ENCODE results near the gene AMDHD2.

AMDHD2 gene

DNA sequence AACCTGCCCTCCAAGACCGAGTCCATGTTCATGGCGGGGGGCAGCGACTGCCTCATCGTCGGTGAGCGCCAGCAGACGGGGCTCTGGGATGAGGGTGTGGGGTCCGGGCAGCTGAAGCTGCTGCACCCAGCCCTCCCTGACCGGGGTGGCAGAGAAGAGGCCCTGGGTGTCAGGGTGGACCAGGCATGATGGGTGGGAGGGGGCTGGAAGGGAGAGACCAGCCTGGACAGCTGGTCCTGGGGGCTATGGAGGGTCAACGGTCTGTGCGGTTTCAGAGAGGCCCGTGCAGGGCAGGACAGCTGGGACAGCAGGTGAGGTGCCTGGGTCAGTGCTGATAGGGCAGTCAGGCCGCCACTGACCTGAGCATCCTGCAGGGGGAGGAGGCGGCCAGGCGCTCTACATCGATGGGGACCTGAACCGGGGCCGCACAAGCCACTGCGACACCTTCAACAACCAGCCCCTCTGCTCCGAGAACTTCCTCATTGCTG, 19.7 kb upstream of the AMDHD2 start:
- DNase-seq (ENCODE audit: low read depth), result no peak

DNA sequence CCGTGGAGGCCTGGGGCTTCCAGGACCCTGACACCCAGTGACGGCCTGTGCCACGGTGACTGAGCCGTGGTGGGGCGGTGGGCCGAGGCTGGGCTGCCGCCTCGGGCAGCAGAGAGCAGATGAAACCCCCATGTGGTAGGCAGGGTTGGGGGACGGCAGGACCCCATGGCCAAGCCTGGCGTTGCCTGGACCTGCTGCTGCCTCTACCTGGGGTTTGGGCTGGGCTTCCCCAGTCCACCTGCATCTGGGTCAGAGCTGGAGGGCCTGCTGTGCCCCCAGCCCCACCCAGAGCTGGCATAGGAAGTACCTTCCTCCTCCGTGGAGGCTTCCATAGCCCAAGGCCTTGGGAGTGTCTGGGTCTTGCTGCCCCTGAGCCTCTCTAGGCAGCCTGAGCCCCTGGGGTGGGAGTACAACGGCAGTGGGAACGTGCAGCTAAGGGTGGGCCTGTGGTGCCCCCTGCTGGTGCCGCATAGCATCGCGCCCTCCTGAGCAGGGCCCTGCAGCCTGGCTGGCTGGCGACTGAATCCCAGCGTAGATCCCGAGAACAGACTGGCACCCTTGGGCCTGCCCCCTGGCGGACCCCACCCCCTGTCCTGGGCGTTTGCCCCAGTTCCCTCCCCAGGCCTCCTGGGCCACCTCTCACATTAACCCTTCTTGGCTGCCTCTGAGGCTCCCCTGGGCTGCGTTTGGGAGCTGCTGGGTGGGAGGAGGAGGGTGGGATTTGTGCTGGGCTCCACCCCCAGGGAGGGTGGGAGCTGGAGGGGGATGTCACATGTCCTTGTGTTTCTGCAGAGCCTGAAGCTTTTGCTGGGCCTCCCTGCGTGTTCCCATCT, 19.0 kb upstream of the AMDHD2 start:
- DNase-seq (ENCODE audit: low read depth), result peak; percentile 87

DNA sequence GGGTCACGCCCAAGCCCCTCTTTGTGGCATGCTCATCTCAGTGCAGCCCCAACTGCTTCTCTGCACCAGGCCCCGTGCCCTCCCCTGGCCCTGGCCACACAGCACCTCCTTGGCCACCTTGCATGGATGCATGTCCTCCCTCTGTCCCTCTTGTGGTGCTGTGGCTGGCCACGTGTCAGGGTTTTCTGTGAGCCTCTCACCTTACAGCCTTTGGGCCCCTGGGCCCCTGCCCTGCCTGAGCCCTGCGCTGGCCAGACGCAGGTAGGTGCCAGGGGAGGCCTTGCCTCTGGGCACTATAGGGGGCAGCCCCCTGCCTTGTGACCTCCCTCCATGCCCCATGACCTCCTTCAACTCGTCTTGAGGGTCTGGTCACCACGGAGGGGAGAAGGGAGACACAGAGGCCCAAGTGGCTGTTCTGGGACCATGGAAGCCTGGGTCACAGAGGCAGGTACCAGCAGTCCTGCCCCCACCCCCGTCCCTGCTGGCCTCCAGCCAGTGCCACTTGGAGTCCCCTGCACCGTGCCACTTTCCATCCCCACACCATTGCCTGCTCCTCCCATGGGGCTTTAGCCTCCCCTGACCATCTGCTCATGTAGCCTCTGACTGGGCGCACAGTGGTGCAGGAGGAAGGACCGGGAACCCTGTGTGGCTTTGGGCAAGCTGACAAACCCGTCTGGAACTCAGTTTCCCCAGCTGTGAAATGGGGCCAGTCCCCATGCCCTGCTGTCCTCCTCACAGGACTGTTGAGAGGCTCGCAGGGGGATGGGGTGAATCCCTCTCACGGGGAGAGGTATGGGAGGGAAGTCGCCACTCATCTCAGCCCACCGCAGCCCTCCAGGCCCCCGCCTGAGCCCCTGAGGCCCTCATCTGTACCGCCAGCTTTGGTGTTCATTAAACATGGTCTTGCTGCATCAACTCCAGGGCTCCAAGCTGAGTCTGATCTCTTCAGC, 17.9 kb upstream of the AMDHD2 start:
- DNase-seq (ENCODE audit: low read depth), result no peak

DNA sequence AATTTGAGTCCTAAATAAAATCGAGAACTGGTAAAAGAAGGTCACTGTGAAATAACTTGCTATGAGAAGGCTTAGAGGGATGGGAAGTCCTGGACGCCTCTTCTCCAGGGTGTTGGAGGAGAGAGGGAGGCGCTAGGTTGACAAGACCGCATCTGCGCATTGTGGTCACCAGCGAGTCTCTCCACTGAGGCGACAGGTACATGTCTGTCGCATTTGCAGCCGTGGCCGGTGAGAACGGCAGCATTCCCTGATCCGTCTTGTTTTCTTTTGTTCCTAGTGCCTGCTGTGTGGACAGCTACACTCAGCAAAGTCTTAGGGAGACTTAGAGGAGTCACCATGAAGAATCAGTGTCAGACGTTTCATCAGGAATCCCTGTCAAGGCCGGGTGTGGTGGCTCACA, 14.5 kb upstream of the AMDHD2 start:
- no peak for DNase-seq (ENCODE audit: low read depth)

DNA sequence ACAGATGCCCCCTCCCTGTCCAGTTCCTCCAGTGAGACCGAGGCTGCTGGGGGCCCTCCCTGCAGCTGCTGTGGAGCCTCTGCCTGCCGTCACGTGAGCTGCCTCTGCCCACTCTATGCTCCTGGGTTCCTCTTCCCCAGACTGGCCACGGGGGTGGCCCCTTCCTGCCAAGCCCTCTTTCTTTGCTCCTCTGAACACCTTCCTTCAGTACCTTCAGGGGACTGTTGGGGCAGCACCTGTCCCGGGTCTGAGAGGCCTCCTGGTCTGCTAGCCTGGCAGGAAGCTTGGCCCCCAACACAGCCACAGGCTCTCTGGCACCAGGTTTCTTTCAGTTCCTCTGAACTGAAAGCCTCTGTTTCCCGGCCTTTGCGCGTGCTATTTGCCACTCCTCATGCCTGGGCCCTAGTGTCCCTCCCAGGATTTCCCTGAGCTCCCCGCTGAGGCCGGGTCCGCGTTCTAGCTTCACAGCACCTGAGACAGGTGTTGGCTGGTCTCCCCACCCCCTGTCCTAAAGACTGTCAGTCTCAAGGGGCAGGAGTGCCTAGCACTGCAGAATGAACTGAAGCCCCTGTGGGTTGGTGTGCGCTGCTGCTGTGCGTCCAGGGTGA, 13.0 kb upstream of the AMDHD2 start:
- no peak for DNase-seq (ENCODE audit: low read depth)

DNA sequence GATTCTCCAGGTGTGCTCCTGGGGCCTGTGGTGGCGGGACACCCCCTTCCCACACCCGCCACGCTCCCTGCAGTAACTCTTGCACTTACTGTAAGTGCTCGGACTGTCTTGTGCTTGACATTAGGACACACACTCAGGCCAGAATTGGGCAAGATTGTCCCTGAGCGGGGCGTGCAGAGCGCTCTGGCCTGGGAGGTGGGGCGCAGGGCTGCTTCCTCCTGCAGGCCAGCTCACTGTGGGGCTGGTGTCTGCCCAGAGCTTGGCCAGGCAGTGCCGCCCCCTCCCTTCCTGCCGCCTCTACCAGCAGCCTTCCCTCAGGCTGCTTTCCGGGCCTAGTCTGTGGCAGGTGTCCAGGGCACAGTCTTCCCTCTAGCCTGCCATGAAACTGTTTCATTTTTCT, 12.5 kb upstream of the AMDHD2 start:
- DNase-seq (ENCODE audit: low read depth), result no peak

DNA sequence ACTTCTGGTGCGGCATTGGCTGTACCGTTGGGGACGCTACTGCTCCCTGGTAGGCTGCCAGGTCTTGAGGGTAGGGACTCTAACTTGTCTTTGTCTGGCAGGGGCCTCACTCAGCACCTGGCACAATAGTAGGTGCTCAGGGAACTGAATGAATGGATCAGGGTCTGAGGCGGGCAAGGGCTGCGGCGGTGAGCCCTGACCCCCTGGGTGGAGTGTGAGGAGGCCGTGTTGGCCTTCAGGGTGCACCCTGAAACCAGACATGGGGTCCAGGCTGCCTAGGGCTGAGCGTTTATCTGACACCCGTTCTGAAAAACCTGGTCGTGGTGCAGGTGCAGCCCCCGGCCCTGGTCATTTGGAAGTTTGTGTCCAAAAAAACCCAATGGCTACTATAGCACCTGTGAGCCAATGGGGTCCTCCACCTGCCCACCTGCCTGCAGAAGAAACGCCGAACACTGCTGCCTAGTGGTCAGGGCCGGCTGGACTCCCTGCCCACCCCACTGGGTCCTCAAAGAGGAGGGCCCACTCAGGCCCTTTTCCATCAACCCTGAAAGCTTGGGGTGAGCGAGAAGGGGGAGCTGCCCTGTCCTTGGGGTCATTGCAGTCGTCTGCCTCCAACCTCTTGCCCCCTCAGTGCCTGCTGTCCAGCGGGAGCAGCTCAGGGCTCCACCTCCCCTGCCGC, 11.3 kb upstream of the AMDHD2 start:
- no peak for DNase-seq (ENCODE audit: low read depth)

DNA sequence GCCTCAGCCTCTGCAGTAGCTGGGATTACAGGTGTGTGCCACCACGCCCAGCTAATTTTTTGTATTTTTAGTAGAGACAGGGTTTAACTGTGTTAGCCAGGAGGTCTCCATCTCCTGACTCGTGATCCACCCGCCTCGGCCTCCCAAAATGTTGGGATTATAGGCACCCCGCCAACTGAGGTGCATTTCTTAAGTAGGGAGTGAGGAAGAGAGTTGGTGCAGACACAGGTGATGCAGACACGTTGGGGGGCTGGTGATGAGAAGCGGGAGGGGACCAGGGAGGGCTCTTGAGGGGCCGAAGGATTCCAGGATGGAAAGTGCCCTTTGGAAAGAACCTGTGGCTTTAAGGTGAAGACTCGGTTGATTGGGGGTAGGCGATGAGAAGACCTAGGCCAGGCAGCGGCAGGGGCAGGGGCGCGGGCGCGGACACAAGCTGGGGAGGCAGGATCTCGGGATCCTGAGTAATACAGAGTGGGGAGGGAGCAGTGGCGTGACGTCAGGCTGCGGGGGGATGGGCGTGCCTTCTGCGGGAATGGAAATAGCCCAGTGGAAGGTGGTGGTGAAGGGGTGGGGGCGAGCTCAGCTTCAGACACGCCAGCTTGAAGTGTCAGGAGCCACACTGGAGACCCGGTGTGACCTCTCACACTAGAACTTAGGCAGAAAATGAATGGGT, 8.9 kb upstream of the AMDHD2 start:
- peak; percentile 72 for DNase-seq (ENCODE audit: low read depth)

DNA sequence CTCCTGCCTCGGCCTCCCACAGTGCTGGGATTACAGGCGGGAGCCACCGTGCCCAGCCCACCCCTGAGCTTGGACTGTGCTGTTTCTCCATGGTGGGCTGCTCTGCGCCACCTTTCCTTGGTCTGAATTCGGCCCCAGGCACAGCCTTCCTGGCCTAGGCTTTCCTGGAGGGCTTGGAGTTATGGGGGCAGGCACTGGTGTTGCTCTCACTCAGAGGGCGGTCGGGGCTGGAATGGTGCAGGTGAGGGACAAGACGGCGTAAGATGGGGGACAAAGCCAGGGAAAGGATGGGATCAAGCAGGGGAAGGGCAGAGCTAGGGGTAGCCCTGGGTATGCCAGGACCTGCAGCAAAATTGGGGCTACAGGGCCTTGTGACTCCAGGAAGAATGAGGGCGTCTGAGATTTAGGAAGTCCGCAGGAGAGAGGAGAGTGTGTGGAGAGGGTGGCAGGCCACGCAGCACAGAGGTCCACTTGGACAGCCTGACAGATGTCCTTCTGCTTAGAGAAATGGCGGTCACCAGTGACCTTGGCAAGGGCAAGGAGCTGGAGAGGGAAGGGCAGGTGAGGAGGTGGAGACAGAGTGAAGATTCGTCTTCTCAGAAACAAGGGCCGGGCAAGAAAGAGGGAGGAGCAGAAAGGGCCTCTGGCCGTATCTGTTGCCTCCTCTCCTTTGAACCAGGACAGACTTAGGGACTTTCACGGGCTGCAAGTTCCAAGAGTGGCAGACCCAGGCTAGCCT, 8.0 kb upstream of the AMDHD2 start:
- no peak for DNase-seq (ENCODE audit: low read depth)

DNA sequence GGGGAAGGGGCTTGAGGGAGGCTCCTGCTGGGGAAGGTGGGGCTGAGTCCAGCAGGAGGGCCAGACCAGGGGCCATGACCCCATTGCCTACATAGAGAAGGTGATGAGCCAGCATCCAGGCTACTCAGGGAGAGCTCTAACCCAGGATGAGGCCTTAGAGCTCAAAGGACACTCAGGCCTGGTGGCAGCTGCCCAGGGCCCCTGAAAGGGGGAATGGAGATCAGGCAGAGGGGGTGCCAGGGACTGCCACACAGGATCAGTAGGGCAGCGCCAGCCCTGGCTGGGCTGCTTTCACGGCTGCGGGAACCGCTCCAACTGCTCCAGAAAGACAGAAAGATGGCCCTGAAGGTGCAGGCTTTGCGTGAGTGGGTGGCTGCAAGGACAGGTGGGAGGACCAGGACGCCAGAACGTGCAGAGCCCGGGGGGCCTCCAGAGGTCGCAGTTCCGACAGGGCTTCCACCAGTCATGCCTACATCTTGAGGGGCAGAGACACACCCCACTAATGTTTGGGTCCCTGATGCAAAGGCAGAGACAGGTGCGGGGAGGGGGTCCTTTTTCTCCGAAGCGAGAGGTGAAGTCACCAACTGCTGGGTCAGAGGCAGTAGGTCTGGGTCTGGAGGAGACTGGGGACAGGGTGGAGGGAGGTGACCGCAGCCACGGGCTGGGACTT, 7.3 kb upstream of the AMDHD2 start:
- no peak for DNase-seq (ENCODE audit: low read depth)

DNA sequence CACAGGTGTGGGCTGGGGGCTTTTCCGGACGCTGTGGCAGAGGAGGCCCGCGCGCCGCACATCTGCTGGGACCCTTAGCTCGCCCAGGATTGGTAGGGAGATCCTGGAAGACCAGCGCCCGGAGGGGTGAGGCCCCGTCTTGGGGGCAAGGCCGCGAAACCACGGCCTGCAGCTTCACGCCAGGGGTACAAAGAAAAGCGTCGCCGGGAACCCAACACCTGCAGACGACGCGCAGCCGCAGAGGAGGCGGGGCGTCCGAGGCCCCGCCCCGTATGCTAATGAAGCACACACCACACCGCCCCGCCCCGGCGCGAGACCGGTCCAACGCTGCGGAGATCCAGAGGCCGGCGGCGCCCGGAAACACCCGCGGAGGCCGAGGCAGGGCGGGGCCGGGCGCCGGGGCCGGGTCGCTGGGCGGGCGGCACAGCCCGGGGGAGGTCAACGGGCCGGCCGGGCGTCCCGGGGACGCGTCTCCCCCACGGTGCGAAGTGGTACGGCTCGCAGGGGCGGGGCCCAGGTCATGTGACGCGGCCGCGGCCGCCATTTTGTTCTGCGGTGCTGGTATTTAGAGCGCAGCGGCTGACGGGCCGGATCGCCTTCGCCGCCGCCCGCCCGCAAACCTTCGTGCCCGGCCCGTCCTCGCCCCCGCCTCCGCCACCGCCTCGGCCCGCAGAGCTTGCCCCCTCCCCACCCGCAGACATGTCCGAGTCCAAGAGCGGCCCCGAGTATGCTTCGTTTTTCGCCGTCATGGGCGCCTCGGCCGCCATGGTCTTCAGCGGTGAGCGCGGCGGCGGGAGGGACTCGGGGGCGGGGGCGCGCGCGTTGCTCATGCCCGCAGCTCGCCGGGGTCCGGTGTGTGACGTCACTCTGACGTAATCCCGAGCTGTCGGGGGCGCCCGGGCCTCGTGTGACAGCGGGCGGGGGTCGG, 6.5 kb upstream of the AMDHD2 start, which contains the start of gene ATP6V0C:
Gene ATP6V0C (plus strand): TSS at position 548 of the 928 bp plus-strand sequence. CDS start 152 bp downstream, at position 700.
- DNase-seq (ENCODE audit: low read depth), result peak; percentile 74

DNA sequence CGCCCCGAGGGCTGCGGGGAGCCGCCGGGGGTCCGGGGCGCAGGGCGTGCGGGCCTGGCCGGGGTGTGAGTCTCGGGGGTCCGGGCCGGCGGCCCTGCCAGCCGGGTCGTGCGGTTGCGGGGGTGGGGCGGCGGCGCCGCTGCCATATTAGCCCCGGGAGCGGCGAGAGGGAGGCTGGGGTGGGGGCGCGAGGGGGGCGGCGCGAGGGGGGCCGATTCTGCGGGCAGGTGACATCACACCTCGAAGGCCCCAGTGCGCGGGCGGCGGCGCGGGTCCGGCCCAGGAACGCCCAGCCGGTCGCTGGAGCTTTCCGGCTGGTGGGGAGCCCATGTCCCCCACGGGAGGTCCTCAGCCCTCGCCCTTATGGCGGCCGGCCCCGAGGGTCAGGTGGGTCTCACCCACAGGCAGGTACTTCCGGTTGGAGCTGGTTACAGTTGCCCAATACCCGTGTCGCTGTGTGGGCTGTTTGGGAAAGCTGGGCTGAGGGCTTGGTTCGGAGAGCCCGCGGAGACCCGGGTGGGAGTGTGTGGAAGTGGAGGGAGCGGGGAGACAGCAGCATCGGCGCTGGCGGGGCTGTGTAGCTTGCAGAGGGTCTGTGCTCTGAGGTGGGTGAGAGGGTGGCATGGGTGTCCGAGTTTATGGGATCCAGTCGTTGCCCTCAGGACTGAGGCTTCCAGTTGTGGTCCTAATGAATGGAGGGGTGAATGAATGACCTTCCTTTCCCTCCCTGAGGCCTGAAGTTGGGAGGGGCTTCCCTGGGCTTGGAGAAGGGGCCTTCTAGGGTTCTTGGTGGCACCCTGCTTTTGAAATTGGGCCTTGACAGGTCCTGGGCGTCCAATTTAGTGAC, 5.6 kb upstream of the AMDHD2 start:
- no peak for DNase-seq (ENCODE audit: low read depth)

DNA sequence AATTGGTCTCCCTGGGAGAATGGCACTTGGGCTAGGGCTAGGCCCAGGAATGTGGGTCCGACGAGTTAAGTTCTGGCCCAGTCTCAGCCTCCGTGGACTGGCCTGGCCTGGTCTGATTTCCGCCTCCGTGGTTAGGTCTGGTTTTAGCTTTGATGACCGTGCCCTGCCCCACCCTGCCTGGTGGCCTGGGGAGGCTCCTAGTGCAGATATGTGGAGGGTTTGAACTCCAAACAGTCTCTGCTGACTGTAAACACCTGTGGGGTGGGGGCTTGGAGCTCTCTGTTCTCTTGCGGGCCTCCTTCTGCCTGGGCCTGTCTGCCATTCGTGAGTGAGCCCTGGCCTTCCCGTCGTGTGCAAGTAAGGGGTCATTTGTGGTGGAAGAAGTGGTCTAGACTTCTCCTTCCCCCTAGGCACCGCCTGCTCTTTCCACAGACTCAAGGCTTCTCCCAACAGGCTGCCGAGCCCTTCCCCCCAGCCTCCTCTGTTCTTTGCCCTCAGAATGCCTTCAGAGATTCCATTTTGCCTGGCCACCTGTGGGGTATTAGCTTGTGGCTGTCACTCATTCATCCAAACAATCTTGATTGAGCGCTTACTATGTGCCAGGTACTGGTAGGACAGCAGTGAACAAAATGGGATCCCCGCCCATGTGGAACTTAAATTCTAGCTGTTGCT, 4.9 kb upstream of the AMDHD2 start:
- DNase-seq (ENCODE audit: low read depth), result peak; percentile 27

DNA sequence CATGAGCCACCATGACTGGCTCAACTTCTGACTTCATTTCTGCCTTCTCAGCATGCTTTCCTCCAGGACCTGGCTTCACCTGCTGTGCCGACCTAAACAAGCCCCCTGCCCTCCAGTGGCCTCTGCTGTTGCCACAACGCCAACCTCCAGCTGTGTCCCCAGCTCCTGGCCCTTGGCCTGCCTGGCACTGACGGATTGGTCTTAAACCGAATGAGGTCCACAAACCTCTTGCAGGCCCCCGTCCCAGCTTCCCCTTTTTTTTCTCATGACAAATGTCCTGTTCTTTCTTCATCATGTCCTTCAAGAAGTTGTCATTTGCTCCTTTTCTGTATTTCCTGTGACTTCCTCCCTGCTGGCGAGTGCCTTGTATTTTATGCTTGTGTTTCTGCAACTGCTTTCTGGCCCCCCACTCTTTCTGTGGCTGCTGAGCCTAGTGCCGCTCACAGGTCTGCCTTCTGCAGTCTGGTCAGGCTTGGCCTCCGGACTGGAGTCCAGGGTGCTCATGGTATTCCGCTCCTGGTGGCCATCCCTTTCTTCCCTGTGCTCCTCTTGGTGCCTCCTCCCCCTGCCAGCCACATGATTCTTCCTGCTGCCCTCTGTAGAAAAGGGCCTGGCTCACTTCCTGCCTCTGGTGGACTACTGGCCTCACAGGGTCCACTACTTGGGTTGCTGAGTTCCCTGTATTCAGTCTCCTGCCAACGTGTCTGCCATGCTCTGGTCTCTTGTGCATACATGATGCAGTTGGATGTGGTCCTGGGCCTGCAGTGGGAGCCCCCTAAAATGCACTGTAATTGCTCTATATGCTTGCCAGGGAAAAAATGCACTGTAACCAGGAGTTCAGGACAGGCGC, 3.6 kb upstream of the AMDHD2 start:
- DNase-seq (ENCODE audit: low read depth), result no peak

DNA sequence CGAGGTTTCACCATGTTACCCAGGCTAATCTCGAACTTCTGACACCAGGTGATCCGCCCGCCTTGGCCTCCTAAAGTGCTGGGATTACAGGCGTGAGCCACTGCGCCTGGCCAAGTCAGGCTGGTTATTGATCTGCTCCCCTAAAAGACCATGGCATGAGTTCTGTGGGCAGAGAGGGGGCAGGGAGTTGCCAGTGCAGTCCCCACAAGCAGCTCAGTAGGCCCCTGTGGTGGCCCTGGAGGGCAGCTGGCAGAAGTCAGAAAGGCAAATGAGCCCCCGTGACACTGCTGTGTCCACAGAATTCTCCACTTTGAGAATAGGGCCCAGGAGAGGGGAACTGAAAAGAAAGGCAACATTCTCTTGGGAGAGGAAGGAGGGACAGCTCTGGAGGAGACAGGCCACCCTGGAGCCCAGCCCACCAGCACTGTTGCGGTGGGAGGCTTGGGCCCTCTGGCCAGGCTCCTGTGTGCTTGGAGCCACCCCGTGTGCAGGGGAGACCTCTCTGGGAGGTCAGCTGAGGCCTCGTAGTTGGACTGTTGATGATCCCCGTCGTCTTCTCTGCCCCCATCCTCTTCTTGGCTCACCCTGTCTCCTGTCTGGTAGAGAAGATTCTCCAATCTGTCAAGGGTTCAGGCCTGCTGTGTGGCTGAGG, 2.1 kb upstream of the AMDHD2 start:
- DNase-seq (ENCODE audit: low read depth), result no peak
